ENCODE results near the gene ACP7.
"Not testable (repeated sequence)": the region's sequence is repeated elsewhere in the genome, so short reads cannot be mapped to it uniquely, and the experiment has no call there.

The ACP7 gene

GRCh38 chr19:39133431-39134270 is 49.5 kb downstream of the ACP7 start:
- no peak for DNase-seq

DNA sequence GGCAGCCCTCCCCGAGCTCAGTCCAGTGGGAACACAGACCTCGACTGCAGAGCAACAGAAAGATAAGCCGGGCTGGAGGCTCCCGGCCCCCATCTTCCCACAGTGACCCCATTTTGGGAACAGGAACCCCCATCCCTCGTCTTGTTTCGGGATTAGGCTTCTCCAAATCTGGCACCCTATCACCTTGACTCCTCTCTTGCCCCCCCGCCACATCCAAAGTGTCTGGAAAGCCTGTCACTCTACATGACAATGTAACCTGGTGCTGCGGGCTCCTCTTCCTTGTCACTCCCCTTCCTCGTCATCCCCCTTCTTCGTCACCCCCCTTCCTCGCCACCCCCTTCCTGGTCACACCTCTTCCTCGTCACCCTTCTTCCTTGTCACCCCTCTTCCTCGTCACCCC is 51.5 kb downstream of the ACP7 start:
- no peak for DNase-seq

DNA sequence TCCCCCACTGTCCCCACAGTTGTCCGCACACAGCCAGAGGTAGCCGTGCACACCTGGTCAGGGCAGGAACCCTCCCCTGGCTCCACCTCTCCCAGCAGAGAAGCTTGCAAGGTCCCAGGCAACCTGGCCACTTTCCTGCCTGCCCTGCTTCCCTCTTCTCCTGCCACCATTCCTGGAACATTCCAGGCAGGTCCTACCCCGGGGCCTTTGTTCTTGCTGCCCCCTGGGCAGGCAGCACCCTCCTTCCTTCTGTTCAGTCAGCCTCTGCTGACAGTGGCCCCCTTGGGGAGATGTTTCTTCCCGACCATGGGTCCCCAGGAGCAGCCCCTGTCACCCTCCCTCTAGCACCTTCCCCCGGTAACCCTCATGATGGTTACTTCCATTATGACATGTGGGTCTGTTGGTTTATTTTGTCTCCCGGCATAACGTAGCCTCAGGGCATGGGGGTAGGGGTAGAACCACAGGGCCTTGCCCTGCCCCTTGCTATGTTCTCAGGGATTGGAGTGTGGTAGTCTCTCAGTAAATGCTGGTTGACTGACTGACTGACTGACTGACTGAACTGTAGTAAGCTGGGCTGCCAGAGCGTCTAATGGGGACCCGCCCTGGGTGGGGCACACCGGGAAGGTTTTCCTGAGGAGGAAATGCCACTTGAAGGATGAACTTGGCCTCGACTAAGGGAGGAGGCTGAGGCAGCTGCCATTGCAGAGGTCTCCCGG is 52.2 kb downstream of the ACP7 start:
- no peak for DNase-seq

DNA sequence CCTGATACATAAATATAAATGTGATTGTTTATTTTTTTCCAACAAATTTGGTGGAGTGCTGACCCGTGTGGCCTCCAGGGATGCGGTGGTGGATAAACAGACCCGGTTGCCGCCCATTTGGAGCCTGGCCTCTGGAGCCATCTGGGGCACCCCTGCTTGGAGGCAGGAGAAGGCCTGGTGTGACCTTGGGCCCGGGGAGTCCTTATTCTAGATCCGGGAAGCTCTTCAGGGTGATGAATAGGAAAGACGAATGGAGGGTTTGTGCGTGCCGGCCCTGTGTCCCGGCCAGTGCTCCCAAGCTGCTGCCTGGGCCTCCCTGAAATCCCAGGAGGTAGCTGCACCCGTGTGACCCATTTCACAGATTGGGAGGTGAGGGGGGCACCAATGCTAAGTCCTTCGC is 53.0 kb downstream of the ACP7 start:
- no peak for DNase-seq

DNA sequence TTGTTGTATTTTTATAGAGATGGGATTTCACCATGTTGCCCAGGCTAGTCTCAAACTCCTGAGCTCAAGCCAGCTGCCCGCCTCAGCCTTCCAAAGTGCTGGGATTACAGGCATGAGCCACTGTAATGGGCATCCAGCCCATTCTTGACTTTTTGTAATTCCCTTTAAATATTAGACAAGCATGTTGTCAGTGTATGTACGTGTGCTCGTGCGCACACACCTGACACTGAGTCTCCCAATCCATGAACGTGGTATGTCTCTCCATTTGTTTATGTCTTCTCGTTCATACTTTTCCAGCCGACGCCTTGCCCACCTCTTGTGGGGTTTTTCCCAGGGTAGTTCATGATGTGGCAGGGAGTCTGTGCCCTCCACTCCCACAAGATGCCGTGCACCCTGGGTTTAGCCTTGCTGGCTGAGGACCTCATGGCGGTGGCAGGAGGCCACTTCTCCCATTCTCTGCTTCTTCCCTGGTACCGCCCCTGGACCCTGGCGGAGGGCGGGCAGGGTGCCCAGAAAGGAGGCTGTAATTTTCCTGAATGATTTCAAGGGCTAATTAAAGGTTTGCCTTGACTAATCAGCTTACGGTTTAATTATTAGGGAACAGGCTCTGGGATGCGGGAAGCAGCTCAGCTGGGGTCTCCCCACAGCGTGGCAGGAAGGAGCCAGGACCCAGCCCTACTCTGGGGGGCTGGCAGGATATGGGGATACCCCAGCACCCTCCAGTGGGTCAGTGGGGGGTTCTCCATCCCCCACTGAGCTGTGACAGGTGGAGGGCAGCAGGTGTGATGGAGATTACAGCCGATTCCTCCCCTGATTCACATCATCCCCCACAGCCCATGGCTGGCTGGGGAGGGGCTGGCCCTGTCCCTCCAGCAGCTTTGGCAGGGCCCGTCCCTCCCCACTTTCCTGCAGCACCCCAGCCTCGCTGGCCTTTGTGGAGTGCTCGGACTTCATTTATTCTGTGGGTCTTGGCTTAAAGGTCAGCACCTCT is 54.3 kb downstream of the ACP7 start:
- DNase-seq: no peak

DNA sequence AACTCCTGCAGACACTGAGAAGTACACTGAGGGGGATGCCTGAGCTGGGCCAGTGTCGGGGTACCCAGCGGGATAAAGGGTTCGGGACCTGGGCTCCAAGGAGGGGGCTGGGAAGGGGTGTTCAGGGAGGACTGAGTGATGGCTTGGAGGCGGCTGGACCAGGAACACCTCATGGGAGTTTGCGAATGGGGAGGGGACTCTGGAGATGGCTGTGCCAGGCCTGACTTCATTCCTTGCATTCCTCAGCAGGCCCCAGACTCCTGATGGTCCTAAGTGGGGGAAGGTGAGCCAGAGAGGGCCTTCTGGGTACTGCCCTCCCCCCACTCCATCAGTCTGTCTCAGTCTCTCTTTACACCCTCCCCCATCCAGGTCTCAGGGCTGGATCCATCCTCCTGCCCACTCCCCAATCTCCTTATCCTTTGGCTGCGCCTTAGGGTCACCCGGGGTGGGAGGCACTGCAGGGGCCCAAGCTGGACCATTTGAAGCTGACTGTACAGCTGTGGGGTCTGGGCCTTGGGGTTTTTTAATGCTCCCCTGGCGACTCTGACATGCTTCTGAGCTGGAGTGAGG is 55.2 kb downstream of the ACP7 start:
- DNase-seq: no peak

GRCh38 chr19:39139971-39140453 is 55.8 kb downstream of the ACP7 start:
- no peak for DNase-seq

GRCh38 chr19:39140594-39140993 is 56.4 kb downstream of the ACP7 start:
- no peak for DNase-seq

DNA sequence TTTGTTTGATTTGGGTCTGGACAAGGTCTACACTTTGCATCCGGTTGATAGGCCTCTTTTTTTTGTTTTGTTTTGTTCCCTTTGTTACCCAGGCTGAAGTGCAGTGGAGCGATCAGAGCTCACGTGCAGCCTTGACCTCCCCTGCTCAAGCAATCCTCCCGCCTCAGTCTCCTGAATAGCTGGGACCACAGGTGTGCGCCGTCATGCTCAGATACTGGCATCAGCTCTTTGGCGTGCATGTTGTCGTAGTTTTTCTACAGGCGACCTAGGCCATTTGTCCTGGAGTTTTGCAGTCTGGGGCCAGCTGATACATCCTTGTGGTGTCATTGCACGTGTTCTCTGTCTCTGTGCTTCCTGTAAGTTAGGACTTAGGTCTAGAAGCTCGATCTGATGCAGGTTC is 57.8 kb downstream of the ACP7 start:
- no peak for DNase-seq

- no peak for DNase-seq
Measured at GRCh38 chr19:39142630-39143029, 58.5 kb downstream of the ACP7 start.

DNA sequence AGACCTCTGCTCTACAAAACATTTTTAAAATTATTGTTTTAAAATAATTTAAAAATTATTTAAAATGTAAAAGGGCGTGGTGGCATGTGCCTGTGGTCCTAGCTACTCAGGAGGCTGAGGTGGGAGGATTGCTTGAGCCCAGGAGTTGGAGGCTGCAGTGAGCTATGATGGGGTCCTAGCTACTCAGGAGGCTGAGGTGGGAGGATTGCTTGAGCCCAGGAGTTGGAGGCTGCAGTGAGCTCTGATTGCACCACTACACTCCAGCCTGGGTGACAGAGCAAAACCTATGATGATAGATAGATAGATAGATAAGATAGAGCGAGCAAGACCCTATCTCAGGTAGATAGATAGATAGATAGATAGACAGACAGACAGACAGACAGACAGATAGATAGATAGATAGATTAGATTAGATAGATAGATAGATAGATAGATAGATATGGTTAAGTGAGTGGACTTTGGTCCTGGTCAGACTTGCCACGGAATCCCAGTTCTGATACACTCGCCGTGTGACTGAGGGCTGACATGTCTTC is 59.7 kb downstream of the ACP7 start:
- not testable (repeated sequence) for DNase-seq

DNA sequence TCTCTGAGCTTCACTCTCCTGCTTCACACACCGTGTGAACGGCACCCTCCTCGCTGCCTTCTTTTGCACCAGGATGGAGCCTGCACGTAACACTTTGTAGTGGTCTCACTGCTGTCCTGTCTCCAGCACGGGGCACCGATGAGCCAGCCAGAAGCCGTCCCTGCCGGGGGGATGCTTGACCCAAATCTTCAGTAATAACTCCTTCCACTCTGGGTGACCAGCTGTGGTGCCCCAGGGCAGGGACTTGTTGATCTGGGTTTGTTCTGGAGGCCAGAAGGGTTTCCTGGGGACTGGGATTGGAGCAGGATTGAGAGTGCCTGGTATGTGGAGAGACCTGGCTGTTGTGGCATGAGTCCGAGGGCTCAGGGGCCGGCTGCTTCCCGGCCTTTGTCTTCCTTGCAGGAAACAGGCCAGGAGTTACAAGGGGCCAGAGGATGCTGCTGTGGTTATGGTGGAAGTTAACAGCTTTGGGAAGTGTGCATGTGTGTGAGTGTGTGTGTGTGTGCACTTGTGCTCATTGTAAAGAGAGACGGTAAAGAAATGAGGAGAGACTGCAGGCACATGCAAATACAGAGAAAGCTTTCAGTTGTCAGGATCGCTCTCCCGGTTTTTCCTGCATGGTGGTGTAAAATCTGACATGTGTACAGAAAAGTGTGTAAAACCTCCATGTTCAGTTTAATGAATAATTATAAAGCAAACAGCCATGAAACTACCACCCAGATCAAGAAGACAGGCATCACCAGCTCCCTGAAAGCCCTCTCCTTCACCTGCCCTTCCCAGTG is 60.3 kb downstream of the ACP7 start:
- no peak for DNase-seq

GRCh38 chr19:39145180-39145953 is 61.2 kb downstream of the ACP7 start:
- no peak for DNase-seq

- DNase-seq: no peak
Measured at GRCh38 chr19:39146091-39146490, 61.9 kb downstream of the ACP7 start.

- no peak for DNase-seq
Measured at GRCh38 chr19:39146686-39147450, 62.7 kb downstream of the ACP7 start.

DNA sequence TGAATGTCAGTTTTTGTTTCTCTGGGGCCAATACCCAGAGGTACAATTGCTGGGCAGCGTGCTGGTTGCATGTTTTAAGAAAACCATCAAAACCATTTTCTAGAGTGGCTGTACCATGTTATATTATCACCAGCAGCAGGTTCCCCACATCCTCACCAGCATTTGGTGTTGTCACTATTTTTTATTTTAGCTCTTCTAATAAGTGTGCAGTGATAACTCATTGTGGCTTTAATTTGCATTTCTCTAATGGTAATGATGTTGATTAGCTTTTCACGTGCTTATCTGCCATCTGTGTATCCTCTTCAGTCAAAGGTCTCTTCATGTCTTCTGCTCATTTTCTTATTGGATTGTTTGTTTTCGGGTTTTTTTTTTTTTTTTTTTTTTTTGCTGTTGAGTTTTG is 63.3 kb downstream of the ACP7 start:
- no peak for DNase-seq

DNA sequence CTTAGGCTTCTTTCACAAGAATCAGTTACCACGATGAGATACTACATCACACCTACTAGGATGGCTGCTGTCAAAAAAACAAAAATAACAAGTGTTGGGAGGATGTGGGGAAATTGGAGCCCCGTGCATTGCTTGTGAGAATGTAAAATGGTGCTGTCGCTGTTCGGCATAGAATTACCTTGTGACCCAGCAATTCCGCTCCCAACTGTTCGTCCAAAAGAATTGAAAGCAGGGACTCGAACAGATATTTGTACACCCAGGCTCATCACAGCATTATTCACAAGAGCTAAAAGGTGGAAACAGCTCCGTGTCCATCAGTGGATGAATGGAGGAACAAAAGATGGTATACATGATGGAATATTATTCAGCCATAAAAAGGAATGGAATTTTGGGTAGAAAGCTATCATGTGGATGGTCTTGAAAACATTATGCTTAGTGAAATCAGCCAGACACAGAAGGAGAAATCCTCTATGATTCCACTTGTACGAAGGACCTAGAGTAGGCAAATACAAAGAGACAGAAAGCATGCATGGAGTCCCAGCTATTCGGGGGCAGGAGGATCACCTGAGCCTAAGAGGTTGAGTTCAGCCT is 64.9 kb downstream of the ACP7 start:
- no peak for DNase-seq

- no peak for DNase-seq
Measured at GRCh38 chr19:39150235-39150634, 66.1 kb downstream of the ACP7 start.

GRCh38 chr19:39150807-39151600 is 66.8 kb downstream of the ACP7 start:
- DNase-seq: no peak
